ENCODE measurements around the gene ARHGAP27.
"Not testable (repeated sequence)": the region's sequence is repeated elsewhere in the genome, so short reads cannot be mapped to it uniquely, and the experiment has no call there.

ARHGAP27 gene

GRCh38 chr17:45444301-45444700, 11.6 kb upstream of the ARHGAP27 start:
- H3K4me3 Mint-ChIP-seq; H3K9me3 Mint-ChIP-seq; DNase-seq (ENCODE audit: low spot score in 2 of 2); ATAC-seq (replicated peaks; ENCODE audit: extremely low read depth, poor library complexity, severe bottlenecking); H3K27me3 Mint-ChIP-seq; H3K4me1 Mint-ChIP-seq: not testable (repeated sequence)
- Mint-ChIP-seq H3K27ac (ENCODE audit: low read depth) (peak overlapping the region; percentile 51), H3K36me3 (ENCODE audit: insufficient read depth) (peaks cover 26% of the 10 kb centered on the region)

- H3K36me3 Mint-ChIP-seq (ENCODE audit: insufficient read depth): peaks cover 24% of the 10 kb centered on the region
- ATAC-seq (replicated peaks; ENCODE audit: extremely low read depth, poor library complexity, severe bottlenecking); H3K4me1 Mint-ChIP-seq; H3K9me3 Mint-ChIP-seq; H3K27ac Mint-ChIP-seq (ENCODE audit: low read depth); H3K27me3 Mint-ChIP-seq; DNase-seq (ENCODE audit: low spot score in 2 of 2); H3K4me3 Mint-ChIP-seq: not testable (repeated sequence)
Measured at GRCh38 chr17:45443371-45444260, 10.9 kb upstream of the ARHGAP27 start.

- Mint-ChIP-seq H3K27ac (ENCODE audit: low read depth) (no peak overlapping the region), H3K27me3 (no peaks in the 10 kb centered on the region), H3K9me3 (no peaks in the 10 kb centered on the region), H3K36me3 (ENCODE audit: insufficient read depth) (peaks cover 21% of the 10 kb centered on the region), H3K4me1 (peaks cover 5% of the 10 kb centered on the region), H3K4me3 (no peak overlapping the region)
- no peak for ATAC-seq (replicated peaks; ENCODE audit: extremely low read depth, poor library complexity, severe bottlenecking)
- DNase-seq (ENCODE audit: low spot score in 2 of 2): no peak
Measured at GRCh38 chr17:45441526-45442310, 9.0 kb upstream of the ARHGAP27 start.

GRCh38 chr17:45440839-45441515, 8.3 kb upstream of the ARHGAP27 start:
- not testable (repeated sequence) for H3K4me1 Mint-ChIP-seq; H3K27me3 Mint-ChIP-seq; H3K4me3 Mint-ChIP-seq; H3K27ac Mint-ChIP-seq (ENCODE audit: low read depth); H3K9me3 Mint-ChIP-seq; DNase-seq (ENCODE audit: low spot score in 2 of 2)
- H3K36me3 Mint-ChIP-seq (ENCODE audit: insufficient read depth): peaks cover 23% of the 10 kb centered on the region
- ATAC-seq (replicated peaks; ENCODE audit: extremely low read depth, poor library complexity, severe bottlenecking): peak; percentile 14

GRCh38 chr17:45440161-45440778, 7.6 kb upstream of the ARHGAP27 start:
- Mint-ChIP-seq H3K4me1 (no peaks in the 10 kb centered on the region), H3K9me3 (no peaks in the 10 kb centered on the region), H3K27ac (ENCODE audit: low read depth) (no peak overlapping the region), H3K27me3 (no peaks in the 10 kb centered on the region), H3K36me3 (ENCODE audit: insufficient read depth) (peaks cover 24% of the 10 kb centered on the region), H3K4me3 (no peak overlapping the region)
- no peak for ATAC-seq (replicated peaks; ENCODE audit: extremely low read depth, poor library complexity, severe bottlenecking)
- DNase-seq (ENCODE audit: low spot score in 2 of 2): no peak

DNA sequence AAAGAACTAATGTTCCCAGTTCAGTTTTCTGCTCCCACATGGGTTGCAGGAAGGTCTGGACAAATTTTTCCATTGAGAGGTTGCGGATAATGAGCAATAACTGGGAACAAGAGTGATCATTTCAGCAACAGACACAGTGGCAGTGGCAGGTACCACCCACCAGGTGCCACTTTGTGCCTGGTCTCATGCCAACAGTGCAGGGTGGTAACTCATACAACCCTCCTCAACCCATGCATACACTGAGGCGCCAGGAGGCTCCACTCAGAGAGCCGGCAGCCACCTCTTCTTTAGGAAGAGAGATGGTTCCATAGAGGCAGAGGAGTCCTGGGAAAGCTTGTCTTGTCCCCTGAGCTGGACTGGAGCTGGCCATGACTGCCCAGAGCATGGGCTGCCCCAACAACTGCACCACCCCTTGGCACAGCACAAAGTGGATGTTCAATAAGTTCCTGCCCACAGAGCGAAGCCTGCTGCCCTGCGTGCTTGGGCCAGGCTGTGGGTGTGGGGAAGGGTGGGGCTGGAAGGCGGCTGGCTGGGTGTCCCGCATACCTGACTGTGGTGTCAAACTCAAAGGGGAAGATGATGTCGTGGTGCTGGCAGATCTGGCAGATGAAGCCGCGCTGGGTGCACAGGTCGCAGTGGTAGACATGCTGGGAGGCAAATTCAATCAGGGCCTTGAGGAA, 6.4 kb upstream of the ARHGAP27 start:
- no peak overlapping the region for H3K4me3 Mint-ChIP-seq
- no peaks in the 10 kb centered on the region for H3K4me1 Mint-ChIP-seq
- H3K27ac Mint-ChIP-seq (ENCODE audit: low read depth): no peak overlapping the region
- DNase-seq (ENCODE audit: low spot score in 2 of 2) (no peak), ATAC-seq (replicated peaks; ENCODE audit: extremely low read depth, poor library complexity, severe bottlenecking) (no peak)
- no peaks in the 10 kb centered on the region for H3K27me3 Mint-ChIP-seq
- H3K36me3 Mint-ChIP-seq (ENCODE audit: insufficient read depth): peaks cover 18% of the 10 kb centered on the region
- H3K9me3 Mint-ChIP-seq: no peaks in the 10 kb centered on the region

DNA sequence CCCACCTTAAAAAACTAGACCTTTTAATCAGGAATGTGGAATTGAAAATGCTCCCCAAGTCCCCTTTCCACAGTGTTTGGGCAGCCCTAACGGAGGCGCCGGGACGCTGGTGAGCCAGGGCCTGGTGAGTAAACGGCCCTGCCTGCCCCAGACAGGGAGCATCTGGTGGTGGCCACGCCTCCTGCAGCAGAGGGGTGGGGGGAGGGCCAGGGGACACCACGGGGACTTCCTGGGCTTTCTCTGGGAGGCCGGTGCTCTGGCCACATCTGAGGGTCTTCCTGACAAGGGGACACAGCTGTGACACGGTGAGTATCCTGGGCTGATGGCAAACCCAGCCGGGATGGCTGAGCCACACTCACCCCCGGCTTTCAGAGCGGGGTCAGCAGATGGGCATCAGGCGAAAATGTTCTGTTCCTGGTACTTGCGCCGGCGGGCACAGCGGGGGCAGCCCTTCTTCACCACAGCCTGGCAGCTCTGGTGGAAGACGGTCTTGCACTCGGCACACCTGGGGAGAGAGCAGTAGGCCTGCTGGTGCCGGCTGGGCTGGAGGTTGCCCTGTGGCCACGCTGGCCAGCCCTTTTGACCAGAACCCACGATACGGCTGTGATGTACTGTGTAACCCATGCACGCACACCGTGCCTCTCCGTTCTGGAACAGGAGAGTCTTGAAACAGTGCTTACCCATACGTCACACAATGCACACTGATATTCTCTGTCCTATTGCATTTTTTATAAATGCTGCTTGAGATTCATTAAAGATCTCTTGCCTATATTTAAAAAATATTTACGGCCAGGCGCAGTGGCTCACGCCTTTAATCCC, 5.0 kb upstream of the ARHGAP27 start:
- no peak overlapping the region for H3K4me3 Mint-ChIP-seq
- H3K9me3 Mint-ChIP-seq: no peaks in the 10 kb centered on the region
- H3K27me3 Mint-ChIP-seq: no peaks in the 10 kb centered on the region
- H3K36me3 Mint-ChIP-seq (ENCODE audit: insufficient read depth): peaks cover 18% of the 10 kb centered on the region
- ATAC-seq (replicated peaks; ENCODE audit: extremely low read depth, poor library complexity, severe bottlenecking) (no peak), DNase-seq (ENCODE audit: low spot score in 2 of 2) (no peak)
- no peak overlapping the region for H3K27ac Mint-ChIP-seq (ENCODE audit: low read depth)
- H3K4me1 Mint-ChIP-seq: no peaks in the 10 kb centered on the region

GRCh38 chr17:45436625-45437464, 4.2 kb upstream of the ARHGAP27 start:
- no peaks in the 10 kb centered on the region for H3K27me3 Mint-ChIP-seq
- no peak overlapping the region for H3K4me3 Mint-ChIP-seq
- H3K36me3 Mint-ChIP-seq (ENCODE audit: insufficient read depth): peaks cover 15% of the 10 kb centered on the region
- no peaks in the 10 kb centered on the region for H3K4me1 Mint-ChIP-seq
- H3K27ac Mint-ChIP-seq (ENCODE audit: low read depth): no peak overlapping the region
- DNase-seq (ENCODE audit: low spot score in 2 of 2) (no peak), ATAC-seq (replicated peaks; ENCODE audit: extremely low read depth, poor library complexity, severe bottlenecking) (no peak)
- no peaks in the 10 kb centered on the region for H3K9me3 Mint-ChIP-seq

DNA sequence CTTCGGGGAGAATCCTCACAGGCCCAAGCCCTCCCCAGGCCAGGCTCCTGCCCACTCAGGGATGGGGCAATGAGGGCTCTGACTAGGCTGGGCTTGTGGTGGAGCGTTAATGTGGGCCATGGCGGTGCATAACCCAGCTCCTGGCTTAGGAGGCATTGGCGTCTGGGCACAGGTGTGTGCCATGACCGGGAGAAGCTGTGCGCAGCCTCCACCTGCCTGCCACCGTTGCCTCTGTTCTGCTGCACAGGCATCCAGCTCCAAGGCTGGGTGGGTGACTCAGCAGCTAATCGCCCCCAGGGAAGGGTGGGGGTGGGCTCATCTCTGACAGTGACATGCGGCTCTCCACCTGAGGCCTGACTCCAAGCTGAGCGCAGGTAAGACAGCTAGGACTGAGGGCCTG, 3.5 kb upstream of the ARHGAP27 start:
- ATAC-seq (replicated peaks; ENCODE audit: extremely low read depth, poor library complexity, severe bottlenecking) (no peak), DNase-seq (ENCODE audit: low spot score in 2 of 2) (no peak)
- Mint-ChIP-seq H3K9me3 (no peaks in the 10 kb centered on the region), H3K27ac (ENCODE audit: low read depth) (no peak overlapping the region), H3K27me3 (no peaks in the 10 kb centered on the region), H3K36me3 (ENCODE audit: insufficient read depth) (peaks cover 17% of the 10 kb centered on the region), H3K4me3 (no peak overlapping the region), H3K4me1 (peaks cover 4% of the 10 kb centered on the region)

DNA sequence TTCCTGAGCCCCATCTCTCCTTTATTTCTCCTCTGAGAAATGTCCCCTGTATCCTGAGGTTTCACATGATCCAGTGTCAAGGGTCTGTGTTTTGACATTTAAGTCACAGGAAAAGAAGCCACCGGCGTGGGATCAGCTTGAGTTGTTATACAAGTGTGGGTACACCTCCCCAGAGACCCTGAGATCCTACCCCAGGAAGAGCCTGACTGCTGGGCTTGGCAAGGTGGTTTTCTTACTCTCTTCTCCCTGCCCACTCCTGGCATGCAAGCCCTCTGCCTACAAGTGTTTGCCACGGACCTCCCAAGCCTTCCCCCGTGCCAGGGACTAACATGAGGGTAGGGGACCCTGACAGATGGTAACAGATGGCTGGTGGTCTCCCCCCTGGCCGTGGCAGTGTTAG, 2.8 kb upstream of the ARHGAP27 start:
- DNase-seq (ENCODE audit: low spot score in 2 of 2) (no peak), ATAC-seq (replicated peaks; ENCODE audit: extremely low read depth, poor library complexity, severe bottlenecking) (no peak)
- H3K9me3 Mint-ChIP-seq: no peaks in the 10 kb centered on the region
- H3K27me3 Mint-ChIP-seq: no peaks in the 10 kb centered on the region
- no peak overlapping the region for H3K4me3 Mint-ChIP-seq
- H3K4me1 Mint-ChIP-seq: peaks cover 11% of the 10 kb centered on the region
- H3K36me3 Mint-ChIP-seq (ENCODE audit: insufficient read depth): peaks cover 16% of the 10 kb centered on the region
- H3K27ac Mint-ChIP-seq (ENCODE audit: low read depth): peak overlapping the region; percentile 32

DNA sequence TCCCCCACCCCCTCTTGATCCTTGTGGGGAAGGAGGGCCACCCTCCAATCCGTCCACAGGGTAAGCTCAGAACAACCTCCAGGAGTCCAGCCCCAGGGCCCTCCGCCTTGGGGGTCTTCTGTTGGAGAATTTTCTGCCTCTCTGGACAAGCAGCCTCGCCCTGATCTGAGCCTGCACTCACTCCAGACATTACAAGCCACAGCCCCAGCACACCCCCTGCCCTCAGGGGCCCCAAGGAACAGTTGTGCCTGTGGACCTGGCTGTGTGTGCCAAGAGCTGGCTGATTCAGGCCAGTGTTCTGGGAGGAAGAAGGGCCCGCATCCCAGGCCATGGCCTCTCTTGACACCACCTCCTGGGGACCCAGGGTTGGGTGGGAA, 477 bp upstream of the ARHGAP27 start:
- no peak overlapping the region for H3K27ac Mint-ChIP-seq (ENCODE audit: low read depth)
- no peak for ATAC-seq (replicated peaks; ENCODE audit: extremely low read depth, poor library complexity, severe bottlenecking)
- H3K27me3 Mint-ChIP-seq: no peaks in the 10 kb centered on the region
- H3K4me1 Mint-ChIP-seq: peaks cover 21% of the 10 kb centered on the region
- H3K36me3 Mint-ChIP-seq (ENCODE audit: insufficient read depth): peaks cover 12% of the 10 kb centered on the region
- no peak for DNase-seq (ENCODE audit: low spot score in 2 of 2)
- no peaks in the 10 kb centered on the region for H3K9me3 Mint-ChIP-seq
- peak overlapping the region; percentile 80 for H3K4me3 Mint-ChIP-seq

Measured in central memory CD8-positive, alpha-beta T cell (primary cell).